OCI-LY7 (cell line): ENCODE results near the gene PDILT. TPM values are rescaled to one million over a fixed set of nuclear protein-coding genes. Genes with fewer than 3 reads are reported as not detected.

Experiments
- BruUV-seq: library from RNA; stranded (reverse); fragments of 400-500 nt; replicated peaks from 2 replicates; lab custom pipeline; 2021; lab: Mats Ljungman, UMichigan
- CTCF ChIA-PET: fragments of 300-600 bp; sonication (Branson Sonifier 250); formaldehyde crosslinking; loops from one replicate; lab custom pipeline; 2022; ENCODE audit warnings: antibody characterized with exemption; ENCODE audit not compliant: unreplicated experiment; lab: Charles Lee
- POLR2A ChIA-PET: fragments of 300-600 bp; sonication (Branson Sonifier 250); formaldehyde crosslinking; loops from one replicate; lab custom pipeline; 2022; ENCODE audit warnings: antibody characterized with exemption; lab: Charles Lee
- DNase-seq: peaks from one replicate; pipeline ENCODE4 v3.0.0-alpha.2; 2015; ENCODE audit warnings: low spot score
- H2AFZ ChIP-seq: fragments of 200-600 bp; sonication (generic), shearing (Covaris generic); 2 replicates; pipeline ENCODE4 v1.6.1; 2014; ENCODE audit warnings: mild to moderate bottlenecking, antibody characterized with exemption, low read length, moderate library complexity
- H3K27ac ChIP-seq: fragments of 200-600 bp; sonication (generic); 2 replicates; pipeline ENCODE4 v1.5.1; 2014; ENCODE audit warnings: mixed run types, low read depth, mild to moderate bottlenecking, moderate library complexity, low read length, inconsistent platforms; ENCODE audit not compliant: poor library complexity, severe bottlenecking
- H3K36me3 ChIP-seq: fragments of 200-600 bp; sonication (generic); 2 replicates; pipeline ENCODE4 v1.6.1; 2014; ENCODE audit warnings: mild to moderate bottlenecking, antibody characterized with exemption, low read length, moderate library complexity, mixed read lengths; ENCODE audit not compliant: insufficient read depth
- H3K4me1 ChIP-seq: fragments of 200-600 bp; sonication (generic); 2 replicates; pipeline ENCODE4 v1.5.1; 2014; ENCODE audit warnings: mild to moderate bottlenecking, low read length; ENCODE audit not compliant: insufficient read depth, poor library complexity, severe bottlenecking
- H3K4me2 ChIP-seq: fragments of 200-600 bp; sonication (generic); 2 replicates; pipeline ENCODE4 v1.6.1; 2014; ENCODE audit warnings: mild to moderate bottlenecking, low read length
- H3K4me3 ChIP-seq: fragments of 200-600 bp; sonication (generic); 2 replicates; pipeline ENCODE4 v1.5.1; 2014; ENCODE audit warnings: mild to moderate bottlenecking, low read depth, low read length; ENCODE audit not compliant: poor library complexity, severe bottlenecking
- H3K79me2 ChIP-seq: fragments of 200-600 bp; sonication (generic); 2 replicates; pipeline ENCODE4 v1.6.1; 2016; ENCODE audit warnings: low read depth, mild to moderate bottlenecking, low read length, moderate library complexity, mixed read lengths; ENCODE audit not compliant: insufficient read depth
- H3K9me2 ChIP-seq: fragments of 200-600 bp; sonication (generic); 2 replicates; pipeline ENCODE4 v1.6.1; 2016; ENCODE audit warnings: mild to moderate bottlenecking, low read length, mixed read lengths; ENCODE audit not compliant: insufficient read depth
- H3K9me3 ChIP-seq: fragments of 200-600 bp; sonication (generic); 2 replicates; pipeline ENCODE4 v1.6.1; 2014; ENCODE audit warnings: mild to moderate bottlenecking, mixed run types, low read length, mixed read lengths
- H4K20me1 ChIP-seq: fragments of 200-600 bp; sonication (generic); 2 replicates; pipeline ENCODE4 v1.6.1; 2014; ENCODE audit warnings: mild to moderate bottlenecking, antibody characterized with exemption, low read length, moderate library complexity, mixed read lengths; ENCODE audit not compliant: insufficient read depth
- CTCF ChIP-seq: fragments of 200-600 bp; sonication (generic); conservative IDR thresholded peaks from 2 replicates; pipeline ENCODE4 v1.5.1; 2014; ENCODE audit warnings: mild to moderate bottlenecking, antibody characterized with exemption, low read length, moderate library complexity, mixed read lengths
- EZH2phosphoT487 ChIP-seq: fragments of 200-600 bp; sonication (generic); IDR thresholded peaks from 2 replicates; pipeline ENCODE4 v1.6.1; 2018; ENCODE audit warnings: low read depth, borderline replicate concordance, mild to moderate bottlenecking, mixed run types, antibody characterized with exemption, low read length, moderate library complexity, mixed read lengths
- intact Hi-C: fragments of 100-400 bp; cut with micrococcal nuclease; formaldehyde crosslinking; loops from one replicate; pipeline ENCODE4 v1.10.0; 2022; ENCODE audit not compliant: unreplicated experiment
- total RNA-seq, 2 experiments: library from RNA; depleted of rRNA in 1 of 2; stranded (reverse); fragments of >200 nt in 1 of 2; shearing (Covaris generic) in 1 of 2; gene quantifications; 2 replicates each; pipeline ENCODE4 v1.2.3, GENCODE V29; 2014 to 2022

PDILT gene
- total RNA-seq, 2 experiments from 2014 or later = not detected

DNA sequence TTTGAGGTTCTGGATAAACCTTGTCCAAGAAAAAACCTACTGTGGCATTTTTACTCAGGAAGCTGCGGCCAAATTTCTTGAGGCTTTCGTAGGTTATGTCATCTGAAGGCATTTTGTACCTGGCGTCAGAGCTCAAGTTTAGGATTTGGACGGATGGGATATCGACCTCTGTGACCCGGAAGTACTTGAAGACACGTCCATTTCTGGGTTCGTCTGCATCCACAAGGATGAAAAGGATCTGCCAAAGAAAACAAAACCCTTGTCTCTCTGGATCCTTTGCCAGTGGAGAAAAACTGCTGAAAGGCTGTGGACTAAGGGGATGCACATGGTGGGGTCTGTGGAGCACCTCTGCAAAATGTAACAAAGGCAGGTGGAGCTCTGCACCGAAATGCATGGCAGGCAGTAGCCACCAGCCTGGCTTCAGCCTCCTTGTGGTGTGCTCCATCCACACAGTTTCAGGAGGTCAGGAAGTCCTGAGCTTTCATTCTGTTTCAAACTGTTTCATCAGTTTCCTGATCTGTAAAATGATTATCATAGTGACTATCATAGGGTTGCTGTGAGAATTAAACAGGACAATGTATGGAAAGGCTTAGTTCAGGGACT, 35.0 kb downstream of the PDILT start:
- H3K27ac ChIP-seq = no peak overlapping the region
- CTCF ChIA-PET = no interaction called here
- no peaks in the 10 kb centered on the region for H3K9me2 ChIP-seq
- BruUV-seq = no TSS peak
- no peak overlapping the region for H3K4me2 ChIP-seq
- H3K4me1 ChIP-seq = no peaks in the 10 kb centered on the region
- H3K4me3 ChIP-seq = no peak overlapping the region
- H4K20me1 ChIP-seq = no peaks in the 10 kb centered on the region
- no peak overlapping the region for H2AFZ ChIP-seq
- POLR2A ChIA-PET = no interaction called here
- intact Hi-C loops = no loop called here
- DNase-seq = no peak
- H3K9me3 ChIP-seq = no peaks in the 10 kb centered on the region
- no peaks in the 10 kb centered on the region for H3K36me3 ChIP-seq
- H3K79me2 ChIP-seq = no peaks in the 10 kb centered on the region
- TF ChIP-seq CTCF = no peak
- TF ChIP-seq EZH2phosphoT487 = no peak

- POLR2A ChIA-PET = no interaction called here
- no peak for DNase-seq
- Histone ChIP-seq H3K9me2 (no peaks in the 10 kb centered on the region), H3K4me3 (no peak overlapping the region), H3K36me3 (no peaks in the 10 kb centered on the region), H3K79me2 (no peaks in the 10 kb centered on the region), H3K4me1 (no peaks in the 10 kb centered on the region), H2AFZ (no peak overlapping the region), H3K27ac (no peak overlapping the region), H3K9me3 (no peaks in the 10 kb centered on the region), H3K4me2 (no peak overlapping the region), H4K20me1 (no peaks in the 10 kb centered on the region)
- intact Hi-C loops = no loop called here
- TF ChIP-seq EZH2phosphoT487 (no peak), CTCF (no peak)
- CTCF ChIA-PET = no interaction called here
- no TSS peak for BruUV-seq
Measured at GRCh38 chr16:20364051-20364450, 40.5 kb downstream of the PDILT start.

GRCh38 chr16:20363191-20363590, 41.3 kb downstream of the PDILT start:
- no peaks in the 10 kb centered on the region for H3K36me3 ChIP-seq
- POLR2A ChIA-PET = interaction anchor here (0.6 to 0.7 kb wide), 2 partner anchors 51 to 284 kb away, joined by 3 to 5 read pairs; no protein-coding TSS in a partner anchor
- BruUV-seq = no TSS peak
- H3K4me2 ChIP-seq = no peak overlapping the region
- CTCF ChIA-PET = no interaction called here
- no peaks in the 10 kb centered on the region for H3K79me2 ChIP-seq
- no peak overlapping the region for H3K27ac ChIP-seq
- no peaks in the 10 kb centered on the region for H4K20me1 ChIP-seq
- H3K9me3 ChIP-seq = no peaks in the 10 kb centered on the region
- H3K4me1 ChIP-seq = no peaks in the 10 kb centered on the region
- intact Hi-C loops = no loop called here
- TF ChIP-seq EZH2phosphoT487 = no peak
- no peak for TF ChIP-seq CTCF
- no peaks in the 10 kb centered on the region for H3K9me2 ChIP-seq
- no peak overlapping the region for H3K4me3 ChIP-seq
- no peak for DNase-seq
- H2AFZ ChIP-seq = no peak overlapping the region
